ENCODE data around the gene LARP1B.

- TF ChIP-seq EZH2 (IDR thresholded peaks at IDR 0.05; ENCODE audit: low read length, missing control alignments): no peak
- TF ChIP-seq CTCF (conservative IDR thresholded peaks at IDR 0.05 in 1 of 2, IDR thresholded peaks at IDR 0.05 in 1 of 2; ENCODE audit: low read depth in 1 of 2, low read length in 2 of 2): no peak
These were observed 186.8 kb downstream of the LARP1B start for GRCh38 chr4:128247906-128248305.

All from fibroblast of lung (primary cell).